HG03457 (cell line): ENCODE measurements around the gene DOCK9.

Experiments used
- ATAC-seq: cut with Tn5 transposase; IDR thresholded peaks from one replicate; pipeline ENCODE4 v1.9.1; 2021; ENCODE audit warnings: moderate number of reproducible peaks; ENCODE audit not compliant: unreplicated experiment

The DOCK9 gene

GRCh38 chr13:98998831-98999638, 21.2 kb upstream of the DOCK9 start:
- no peak for ATAC-seq

- ATAC-seq = no peak
Measured at GRCh38 chr13:98997738-98998641, 20.1 kb upstream of the DOCK9 start.

GRCh38 chr13:98997011-98997730, 19.3 kb upstream of the DOCK9 start:
- no peak for ATAC-seq

GRCh38 chr13:98996046-98996445, 18.2 kb upstream of the DOCK9 start:
- no peak for ATAC-seq

GRCh38 chr13:98994896-98995295, 17.0 kb upstream of the DOCK9 start:
- no peak for ATAC-seq

- no peak for ATAC-seq
Measured at GRCh38 chr13:98994080-98994479, 16.2 kb upstream of the DOCK9 start.

- no peak for ATAC-seq
Measured at GRCh38 chr13:98992355-98992754, 14.5 kb upstream of the DOCK9 start.

- no peak for ATAC-seq
Measured at GRCh38 chr13:98990701-98991100, 12.8 kb upstream of the DOCK9 start.

GRCh38 chr13:98989469-98990235, 11.8 kb upstream of the DOCK9 start:
- no peak for ATAC-seq

- ATAC-seq = no peak
Measured at GRCh38 chr13:98988780-98989179, 10.9 kb upstream of the DOCK9 start.

- ATAC-seq = no peak
Measured at GRCh38 chr13:98988277-98988676, 10.4 kb upstream of the DOCK9 start.

GRCh38 chr13:98987275-98987674, 9.4 kb upstream of the DOCK9 start:
- no peak for ATAC-seq

- ATAC-seq = no peak
Measured at GRCh38 chr13:98986226-98986846, 8.5 kb upstream of the DOCK9 start.

- ATAC-seq = no peak
Measured at GRCh38 chr13:98985591-98985990, 7.7 kb upstream of the DOCK9 start.

GRCh38 chr13:98984983-98985382, 7.1 kb upstream of the DOCK9 start:
- ATAC-seq = no peak

- no peak for ATAC-seq
Measured at GRCh38 chr13:98984118-98984517, 6.3 kb upstream of the DOCK9 start.

- no peak for ATAC-seq
Measured at GRCh38 chr13:98983182-98983581, 5.3 kb upstream of the DOCK9 start.

GRCh38 chr13:98981369-98982080, 3.7 kb upstream of the DOCK9 start:
- ATAC-seq = no peak

GRCh38 chr13:98979012-98979660, 1.3 kb upstream of the DOCK9 start:
- ATAC-seq = no peak
